22Rv1 (cell line): ENCODE data around the gene MYLIP.

ENCODE experiments used
- H3K27ac ChIP-seq: fragments of 450-650 bp; 2 replicates; pipeline ENCODE4 v1.5.1; 2017
- CTCF ChIP-seq: fragments of 450-650 bp; IDR thresholded peaks from 2 replicates; pipeline ENCODE4 v1.5.1; 2017; ENCODE audit warnings: mild to moderate bottlenecking
- ZFX ChIP-seq: fragments of 450-650 bp; IDR thresholded peaks from 2 replicates; pipeline ENCODE4 v1.6.1; 2017; ENCODE audit warnings: antibody characterized with exemption, borderline replicate concordance

Gene MYLIP

GRCh38 chr6:16108419-16108818 is 20.5 kb upstream of the MYLIP start:
- TF ChIP-seq ZFX (no peak), CTCF (no peak)
- H3K27ac ChIP-seq = no peak overlapping the region

GRCh38 chr6:16108921-16109658 is 19.8 kb upstream of the MYLIP start:
- TF ChIP-seq CTCF (no peak), ZFX (no peak)
- H3K27ac ChIP-seq = no peak overlapping the region

- no peak overlapping the region for H3K27ac ChIP-seq
- no peak for TF ChIP-seq CTCF
- TF ChIP-seq ZFX = no peak
Measured at GRCh38 chr6:16109659-16110305, 19.1 kb upstream of the MYLIP start.

- TF ChIP-seq ZFX (no peak), CTCF (no peak)
- H3K27ac ChIP-seq = no peak overlapping the region
Measured at GRCh38 chr6:16118825-16119224, 10.1 kb upstream of the MYLIP start.

GRCh38 chr6:16121339-16121738 is 7.5 kb upstream of the MYLIP start:
- TF ChIP-seq CTCF (no peak), ZFX (no peak)
- H3K27ac ChIP-seq = no peak overlapping the region

GRCh38 chr6:16122197-16122596 is 6.7 kb upstream of the MYLIP start:
- TF ChIP-seq CTCF = no peak
- no peak for TF ChIP-seq ZFX
- no peak overlapping the region for H3K27ac ChIP-seq
